Stomach (tissue), 9 donors: ENCODE measurements around the gene MPZL2. TPM values are rescaled to one million over a fixed set of nuclear protein-coding genes. Genes with fewer than 3 reads are reported as not detected.
A peak's percentile ranks its signal among the peaks of the same experiment; 100 is the strongest.

Experiments
- DNase-seq, 2 donors: peaks; one replicate each; pipeline versions ENCODE4 v3.0.0 to v3.0.0-alpha.2; 2013 to 2019
- H3K27ac ChIP-seq, 5 donors: fragments of 200-600 bp in 4 of 5; sonication (generic) in 4 of 5; one replicate each; pipeline ENCODE4 v1.5.1; 2013 to 2019; ENCODE audit warnings: mild to moderate bottlenecking in 1 of 5, moderate library complexity in 1 of 5
- H3K27me3 ChIP-seq, 3 donors: fragments of 200-600 bp; sonication (generic); one replicate each; pipeline ENCODE4 v1.5.1; 2017 to 2019; ENCODE audit warnings: mixed run types in 1 of 3
- H3K36me3 ChIP-seq, 4 donors: fragments of 200-600 bp; sonication (generic); 1 replicate in 3 of 4; 2 replicates in 1 of 4; pipeline ENCODE4 v1.5.1; 2016 to 2019
- H3K4me1 ChIP-seq, 4 donors: fragments of 200-600 bp; sonication (generic); one replicate each; pipeline ENCODE4 v1.5.1; 2016 to 2019
- H3K4me3 ChIP-seq, 4 donors: fragments of 200-600 bp; sonication (generic) in 3 of 4; one replicate each; pipeline ENCODE4 v1.5.1; 2016 to 2019; ENCODE audit warnings: mild to moderate bottlenecking in 1 of 4
- H3K9me3 ChIP-seq, 4 donors: fragments of 200-600 bp; sonication (generic); one replicate each; pipeline ENCODE4 v1.5.1; 2016 to 2019
- EP300 ChIP-seq: sonication (generic); formaldehyde crosslinking; IDR thresholded peaks from one replicate; pipeline ENCODE4 v1.6.1; 2017; ENCODE audit warnings: antibody characterized with exemption
- POLR2A ChIP-seq, 4 donors: fragments of 450-650 bp; IDR thresholded peaks; one replicate each; pipeline ENCODE4 v1.6.1; 2016; ENCODE audit warnings: antibody characterized with exemption in 4 of 4, control low read depth in 2 of 4, mild to moderate bottlenecking in 1 of 4, moderate library complexity in 1 of 4
- POLR2AphosphoS5 ChIP-seq, 3 donors: sonication (generic); formaldehyde crosslinking; IDR thresholded peaks; one replicate each; pipeline ENCODE4 v1.6.1; 2016; ENCODE audit warnings: antibody characterized with exemption in 3 of 3
- WGBS, 5 donors: extraction: QIAGEN DNeasy Blood & Tissue Kit in 3 of 5; methylation state at CpG; one replicate each; pipeline versions ENCODE4 v1.1.5 to v1.1.7; 2013 to 2018; 5-methylcytosine and 5-hydroxymethylcytosine counted together
- intact Hi-C: fragments of 100-400 bp; cut with DNase I; formaldehyde crosslinking; loops from one replicate; pipeline ENCODE4 v1.15.1; 2023; ENCODE audit warnings: low total_unique reads
- polyA plus RNA-seq, 3 donors: library from polyadenylated mRNA; stranded (reverse); fragments of 200-250 nt; gene quantifications; one replicate each; pipeline ENCODE4 v1.2.3, GENCODE V29; 2013
- total RNA-seq, 5 donors: library from RNA; depleted of rRNA; stranded (reverse); fragments of >200 nt; gene quantifications; one replicate each; pipeline versions ENCODE4 v1.1.0 to v1.2.3, GENCODE V29; 2014 to 2016
- TF ChIP-seq, protein P1 (sequence below), 7 experiments: fragments of 450-650 bp in 4 of 7; fragments of 200-600 bp in 3 of 7; sonication (generic) in 3 of 7; IDR thresholded peaks; one replicate each; pipeline ENCODE4 v1.5.1; 2016 to 2019; ENCODE audit warnings: antibody characterized with exemption in 7 of 7, control low read depth in 2 of 7, mild to moderate bottlenecking in 1 of 7
- donor health status: healthy with polysubstance abuse.
- donor health status: Bipolar disorder and iron deficiency.
- donor health status: healthy.

Gene MPZL2
- total and polyA plus RNA-seq, 8 donors, result 0.58 to 97.2 (median 48.4) TPM

DNA sequence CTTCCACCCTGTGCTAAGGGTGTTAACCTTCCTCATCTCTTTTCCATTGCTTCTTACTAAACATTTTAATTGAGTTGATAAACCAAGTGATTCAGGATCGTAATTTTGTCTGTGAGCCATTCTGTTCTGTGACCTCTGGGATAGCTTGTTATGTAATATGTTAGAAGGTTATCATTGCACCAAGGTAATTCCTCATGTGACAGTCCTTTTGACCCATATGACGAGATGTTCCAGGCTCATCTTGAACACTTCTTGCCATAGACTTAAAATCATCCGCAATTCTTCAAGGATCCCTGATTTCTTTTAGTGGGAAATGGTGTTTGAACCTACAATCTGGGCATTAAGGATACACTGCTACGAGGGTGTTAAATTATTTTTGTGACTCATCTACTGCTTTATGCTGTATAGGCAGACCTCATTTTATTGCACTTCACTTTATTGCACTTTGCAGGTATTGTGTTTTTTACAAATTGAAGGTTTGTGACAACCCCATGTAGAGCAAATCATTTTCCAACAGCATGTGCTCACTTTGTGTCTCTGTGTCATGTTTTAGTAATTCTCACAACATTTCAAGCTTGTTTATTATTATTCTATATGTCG is 19.0 kb upstream of the MPZL2 start:
- DNase-seq, result no peak
- 72 to 85% (median 83%) methylated on average over 5 of the region's 5 CpGs for WGBS, 5 donors
- no peak overlapping the region for H3K4me3 ChIP-seq
- TF ChIP-seq EP300 (no peak), POLR2A (IDR thresholded peaks at IDR 0.05) (no peak), POLR2AphosphoS5 (IDR thresholded peaks at IDR 0.05) (no peak)
- TF ChIP-seq, protein P1, sequence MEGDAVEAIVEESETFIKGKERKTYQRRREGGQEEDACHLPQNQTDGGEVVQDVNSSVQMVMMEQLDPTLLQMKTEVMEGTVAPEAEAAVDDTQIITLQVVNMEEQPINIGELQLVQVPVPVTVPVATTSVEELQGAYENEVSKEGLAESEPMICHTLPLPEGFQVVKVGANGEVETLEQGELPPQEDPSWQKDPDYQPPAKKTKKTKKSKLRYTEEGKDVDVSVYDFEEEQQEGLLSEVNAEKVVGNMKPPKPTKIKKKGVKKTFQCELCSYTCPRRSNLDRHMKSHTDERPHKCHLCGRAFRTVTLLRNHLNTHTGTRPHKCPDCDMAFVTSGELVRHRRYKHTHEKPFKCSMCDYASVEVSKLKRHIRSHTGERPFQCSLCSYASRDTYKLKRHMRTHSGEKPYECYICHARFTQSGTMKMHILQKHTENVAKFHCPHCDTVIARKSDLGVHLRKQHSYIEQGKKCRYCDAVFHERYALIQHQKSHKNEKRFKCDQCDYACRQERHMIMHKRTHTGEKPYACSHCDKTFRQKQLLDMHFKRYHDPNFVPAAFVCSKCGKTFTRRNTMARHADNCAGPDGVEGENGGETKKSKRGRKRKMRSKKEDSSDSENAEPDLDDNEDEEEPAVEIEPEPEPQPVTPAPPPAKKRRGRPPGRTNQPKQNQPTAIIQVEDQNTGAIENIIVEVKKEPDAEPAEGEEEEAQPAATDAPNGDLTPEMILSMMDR (IDR thresholded peaks at IDR 0.05), result no peak
- no peaks in the 10 kb centered on the region for H3K4me1 ChIP-seq
- no peaks in the 10 kb centered on the region for H3K27me3 ChIP-seq
- H3K27ac ChIP-seq, result no peak overlapping the region
- intact Hi-C loops, result no loop called here
- H3K36me3 ChIP-seq, result no peaks in the 10 kb centered on the region
- H3K9me3 ChIP-seq, result no peaks in the 10 kb centered on the region

GRCh38 chr11:118282606-118283005 is 18.5 kb upstream of the MPZL2 start:
- H3K27ac ChIP-seq, result no peak overlapping the region
- TF ChIP-seq, protein P1 (IDR thresholded peaks at IDR 0.05), result no peak
- TF ChIP-seq POLR2AphosphoS5 (IDR thresholded peaks at IDR 0.05) (no peak), POLR2A (IDR thresholded peaks at IDR 0.05) (no peak), EP300 (no peak)
- peaks cover 0 to 3% (median 0%) of the 10 kb centered on the region in 4 donors for H3K4me1 ChIP-seq
- no peaks in the 10 kb centered on the region for H3K9me3 ChIP-seq
- intact Hi-C loops, result no loop called here
- no peak for DNase-seq
- H3K27me3 ChIP-seq, result no peaks in the 10 kb centered on the region
- no peaks in the 10 kb centered on the region for H3K36me3 ChIP-seq
- H3K4me3 ChIP-seq, result no peak overlapping the region
- WGBS, 5 donors, result 74 to 89% (median 79%) methylated on average over 6 of the region's 6 CpGs

- intact Hi-C loops, result no loop called here
Observed at GRCh38 chr11:118281284-118281683, 17.2 kb upstream of the MPZL2 start.

DNA sequence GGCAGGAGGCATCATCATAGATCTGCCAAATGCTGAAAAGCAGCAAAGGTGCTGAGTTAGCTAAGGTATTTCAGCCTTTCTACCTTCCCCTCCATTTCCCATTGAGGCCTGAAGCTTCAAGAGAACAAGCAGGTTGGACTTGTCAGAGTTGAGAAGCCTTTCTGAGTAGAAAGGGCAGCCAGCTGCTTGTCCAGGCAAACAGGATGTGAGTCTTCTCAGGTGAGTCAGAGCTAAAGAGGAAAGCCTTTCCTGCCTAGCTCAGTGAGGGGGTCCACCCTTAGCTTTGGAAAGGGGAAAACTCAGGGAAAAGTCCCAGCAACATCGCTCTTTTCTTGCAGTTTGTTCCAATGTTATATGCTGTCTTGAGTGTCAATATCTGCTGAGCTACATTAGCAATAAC is 13.2 kb upstream of the MPZL2 start:
- H3K27me3 ChIP-seq, result peaks cover 0 to 14% (median 0%) of the 10 kb centered on the region in 3 donors
- H3K4me3 ChIP-seq, result no peak overlapping the region
- H3K9me3 ChIP-seq, result no peaks in the 10 kb centered on the region
- WGBS, 5 donors, result 73 to 88% (median 85%) methylated on average over 1 of the region's 1 CpG
- H3K27ac ChIP-seq, result peak overlapping the region; percentile 16 to 86 (median 47)
- intact Hi-C loops, result no loop called here
- no peaks in the 10 kb centered on the region for H3K36me3 ChIP-seq
- H3K4me1 ChIP-seq, result peaks cover 5 to 45% (median 23%) of the 10 kb centered on the region in 4 donors
- TF ChIP-seq POLR2A (IDR thresholded peaks at IDR 0.05) (no peak), POLR2AphosphoS5 (IDR thresholded peaks at IDR 0.05) (peak in 2 of 3 donors; percentile 51 to 60), EP300 (no peak)
- TF ChIP-seq, protein P1 (IDR thresholded peaks at IDR 0.05), result no peak
- peak; percentile 41 to 69 for DNase-seq

More at GRCh38 chr11:118281284-118281683, 17.2 kb upstream of the MPZL2 start:
- Histone ChIP-seq H3K36me3 (no peaks in the 10 kb centered on the region), H3K9me3 (no peaks in the 10 kb centered on the region), H3K4me3 (no peak overlapping the region), H3K4me1 (peaks cover 0 to 16% (median 3%) of the 10 kb centered on the region in 4 donors), H3K27me3 (no peaks in the 10 kb centered on the region), H3K27ac (no peak overlapping the region)
- WGBS, 5 donors, result 75 to 88% (median 81%) methylated on average over 1 of the region's 1 CpG
- no peak for DNase-seq
- TF ChIP-seq, protein P1 (IDR thresholded peaks at IDR 0.05), result no peak
- TF ChIP-seq EP300 (no peak), POLR2A (IDR thresholded peaks at IDR 0.05) (no peak), POLR2AphosphoS5 (IDR thresholded peaks at IDR 0.05) (no peak)
